IPS DF 6.9 (cell line): ENCODE measurements around the gene STX17.

Source experiments
- DNase-seq: peaks from one replicate; pipeline ENCODE4 v3.0.0-alpha.2; 2013; ENCODE audit warnings: low read depth, low spot score
- H3K27ac ChIP-seq: one replicate; pipeline ENCODE4 v1.5.1; 2013; ENCODE audit warnings: low read length, control low read depth
- H3K27me3 ChIP-seq: 2 replicates; pipeline ENCODE4 v1.6.1; 2013; ENCODE audit warnings: mild to moderate bottlenecking, low read length; ENCODE audit not compliant: control insufficient read depth, insufficient read depth
- H3K36me3 ChIP-seq: 2 replicates; pipeline ENCODE4 v1.6.1; 2013; ENCODE audit warnings: low read length; ENCODE audit not compliant: control insufficient read depth, insufficient read depth
- H3K4me1 ChIP-seq: 2 replicates; pipeline ENCODE4 v1.6.1; 2013; ENCODE audit warnings: low read length; ENCODE audit not compliant: control insufficient read depth, insufficient read depth
- H3K4me3 ChIP-seq: 2 replicates; pipeline ENCODE4 v1.5.1; 2013; ENCODE audit warnings: mild to moderate bottlenecking, low read length
- H3K9me3 ChIP-seq: 2 replicates; pipeline ENCODE4 v1.6.1; 2013; ENCODE audit warnings: low read length, inconsistent platforms; ENCODE audit not compliant: control insufficient read depth, insufficient read depth
- WGBS: extraction: QIAGEN DNeasy Blood & Tissue Kit; methylation state at CpG from one replicate; pipeline ENCODE4 v1.1.7; 2013; ENCODE audit warnings: mixed read lengths, missing lambda C conversion rate; ENCODE audit not compliant: insufficient read length, insufficient coverage; 5-methylcytosine and 5-hydroxymethylcytosine counted together

Gene STX17

GRCh38 chr9:99998266-99998665 lies 91.8 kb downstream of the STX17 start:
- Histone ChIP-seq H3K27me3 (no peaks in the 10 kb centered on the region), H3K4me3 (no peak overlapping the region), H3K9me3 (no peaks in the 10 kb centered on the region), H3K36me3 (0 out of 2 replicates have a peak, but pooled peaks cover 2% of the 10 kb centered on the region), H3K4me1 (0 out of 2 replicates have a peak, but pooled peaks cover 1% of the 10 kb centered on the region), H3K27ac (no peak overlapping the region)
- no CpG with 5 or more reads among the region's 22 CpGs for WGBS
- DNase-seq: no peak

- Histone ChIP-seq H3K36me3 (peaks cover 5% of the 10 kb centered on the region; the same call in 1 of the 2 replicates), H3K9me3 (no peaks in the 10 kb centered on the region), H3K27ac (no peak overlapping the region), H3K27me3 (no peaks in the 10 kb centered on the region), H3K4me3 (no peak overlapping the region), H3K4me1 (0 out of 2 replicates have a peak, but pooled peaks cover 1% of the 10 kb centered on the region)
- no CpG with 5 or more reads among the region's 26 CpGs for WGBS
- DNase-seq: no peak
Measured at GRCh38 chr9:99998866-99999265, 92.4 kb downstream of the STX17 start.

GRCh38 chr9:99999797-100000196 lies 93.3 kb downstream of the STX17 start:
- H3K4me1 ChIP-seq: 0 out of 2 replicates have a peak, but pooled peaks cover 1% of the 10 kb centered on the region
- H3K27me3 ChIP-seq: no peaks in the 10 kb centered on the region
- no peak for DNase-seq
- no peaks in the 10 kb centered on the region for H3K9me3 ChIP-seq
- no peak overlapping the region for H3K27ac ChIP-seq
- H3K36me3 ChIP-seq: peaks cover 5% of the 10 kb centered on the region; the same call in 1 of the 2 replicates
- WGBS: no CpG with 5 or more reads among the region's 5 CpGs
- no peak overlapping the region for H3K4me3 ChIP-seq

GRCh38 chr9:100011062-100011681 lies 104.7 kb downstream of the STX17 start:
- no peaks in the 10 kb centered on the region for H3K4me1 ChIP-seq
- peak; percentile 47 for DNase-seq
- H3K9me3 ChIP-seq: no peaks in the 10 kb centered on the region
- no peak overlapping the region for H3K4me3 ChIP-seq
- no CpG with 5 or more reads among the region's 1 CpG for WGBS
- H3K36me3 ChIP-seq: no peaks in the 10 kb centered on the region
- no peaks in the 10 kb centered on the region for H3K27me3 ChIP-seq
- H3K27ac ChIP-seq: no peak overlapping the region

- Histone ChIP-seq H3K36me3 (no peaks in the 10 kb centered on the region), H3K27ac (no peak overlapping the region)
Measured at GRCh38 chr9:100012279-100012678, 105.8 kb downstream of the STX17 start.

GRCh38 chr9:100013573-100013972 lies 107.1 kb downstream of the STX17 start:
- Histone ChIP-seq H3K27me3 (no peaks in the 10 kb centered on the region), H3K27ac (no peak overlapping the region), H3K36me3 (no peaks in the 10 kb centered on the region), H3K4me3 (no peak overlapping the region), H3K4me1 (no peaks in the 10 kb centered on the region), H3K9me3 (no peaks in the 10 kb centered on the region)
- no CpG with 5 or more reads among the region's 2 CpGs for WGBS
- DNase-seq: no peak

More at GRCh38 chr9:100012279-100012678, 105.8 kb downstream of the STX17 start:
- H3K27me3 ChIP-seq: no peaks in the 10 kb centered on the region
- no peak overlapping the region for H3K4me3 ChIP-seq
- no peak for DNase-seq
- H3K4me1 ChIP-seq: no peaks in the 10 kb centered on the region
- no peaks in the 10 kb centered on the region for H3K9me3 ChIP-seq

GRCh38 chr9:100014846-100015245 lies 108.4 kb downstream of the STX17 start:
- no peaks in the 10 kb centered on the region for H3K9me3 ChIP-seq
- no peaks in the 10 kb centered on the region for H3K36me3 ChIP-seq
- no peaks in the 10 kb centered on the region for H3K27me3 ChIP-seq
- DNase-seq: no peak
- no peak overlapping the region for H3K27ac ChIP-seq
- no peaks in the 10 kb centered on the region for H3K4me1 ChIP-seq
- H3K4me3 ChIP-seq: no peak overlapping the region

GRCh38 chr9:100019541-100019940 lies 113.1 kb downstream of the STX17 start:
- no peaks in the 10 kb centered on the region for H3K27me3 ChIP-seq
- no peak overlapping the region for H3K27ac ChIP-seq
- no CpG with 5 or more reads among the region's 1 CpG for WGBS
- H3K4me3 ChIP-seq: no peak overlapping the region
- no peaks in the 10 kb centered on the region for H3K9me3 ChIP-seq
- no peaks in the 10 kb centered on the region for H3K36me3 ChIP-seq
- no peak for DNase-seq
- no peaks in the 10 kb centered on the region for H3K4me1 ChIP-seq
